GM19395 (cell line): ENCODE results near the gene OSBPL8.
"Not testable (repeated sequence)": the region's sequence is repeated elsewhere in the genome, so short reads cannot be mapped to it uniquely, and the experiment has no call there.

Experiments
- ATAC-seq: cut with Tn5 transposase; IDR thresholded peaks from one replicate; pipeline ENCODE4 v1.9.1; 2021; ENCODE audit warnings: mild to moderate bottlenecking, moderate library complexity; ENCODE audit not compliant: unreplicated experiment

The OSBPL8 gene

DNA sequence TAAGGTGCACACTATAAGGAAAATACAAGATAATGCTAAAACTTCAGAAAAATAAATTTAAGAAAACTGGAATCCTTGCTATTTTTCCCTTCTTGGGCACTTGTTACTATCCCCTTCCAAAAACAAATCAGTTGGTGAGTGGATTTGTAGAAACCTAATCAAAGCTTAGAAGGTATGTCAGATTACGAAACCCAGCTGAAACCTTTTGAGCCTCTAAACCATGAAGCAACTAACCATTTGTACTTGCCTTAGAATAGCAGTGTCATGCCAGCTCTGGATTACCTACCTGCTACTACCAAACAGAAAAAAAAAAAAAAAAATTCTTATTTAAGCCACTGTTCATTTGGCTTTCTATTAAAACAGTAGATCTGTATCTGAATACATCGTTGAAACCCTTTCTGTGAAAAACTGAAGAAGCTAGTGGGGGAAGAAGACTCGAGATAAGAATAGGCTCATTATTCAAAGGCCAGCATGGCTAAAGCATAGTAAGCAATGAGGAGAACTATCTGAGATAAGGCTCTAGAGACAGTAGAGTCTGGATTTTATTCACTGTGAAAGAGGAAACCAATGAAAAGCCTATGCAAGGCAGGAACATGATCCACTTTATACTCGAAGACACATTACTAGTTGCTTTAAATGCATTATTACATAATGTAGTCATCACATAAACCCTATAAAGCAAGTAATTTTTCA, 30.2 kb downstream of the OSBPL8 start:
- no peak for ATAC-seq

DNA sequence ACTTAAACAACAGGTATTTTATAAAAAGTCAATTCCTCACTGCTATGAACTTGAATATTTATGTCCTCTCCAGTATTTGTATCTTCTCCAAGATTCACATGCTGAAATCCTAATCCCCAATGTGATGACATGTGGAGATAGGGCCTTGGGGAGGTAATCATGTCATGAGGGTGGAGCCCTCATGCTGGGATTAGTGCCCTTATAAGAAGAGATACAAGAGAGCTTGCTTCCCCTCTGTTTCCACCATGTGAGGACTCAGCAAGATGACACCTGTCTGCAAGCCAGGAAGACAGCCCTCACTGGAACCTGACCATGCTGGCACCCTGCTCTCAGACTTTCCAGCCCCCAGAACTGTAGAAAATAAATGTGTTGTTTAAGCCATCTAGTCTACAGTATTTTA, 36.2 kb downstream of the OSBPL8 start:
- ATAC-seq = no peak

DNA sequence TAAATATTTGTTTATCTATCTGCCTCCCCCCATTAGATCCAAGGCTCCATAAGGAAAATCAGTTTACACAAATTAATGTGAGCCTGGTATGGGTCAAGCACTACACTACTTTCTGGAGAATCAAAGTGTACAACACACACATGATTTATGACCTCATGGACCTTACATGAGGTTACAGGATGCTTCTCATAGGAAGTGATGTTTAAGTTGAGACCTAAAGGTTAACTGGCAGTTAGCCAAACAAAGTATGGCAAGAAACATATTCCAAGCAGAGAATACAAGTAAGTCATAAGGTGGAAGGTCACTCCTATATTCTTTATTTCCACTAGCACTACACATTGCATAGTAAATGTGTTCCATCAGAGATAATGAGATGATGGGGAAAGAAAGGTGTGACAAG, 39.2 kb downstream of the OSBPL8 start:
- no peak for ATAC-seq

DNA sequence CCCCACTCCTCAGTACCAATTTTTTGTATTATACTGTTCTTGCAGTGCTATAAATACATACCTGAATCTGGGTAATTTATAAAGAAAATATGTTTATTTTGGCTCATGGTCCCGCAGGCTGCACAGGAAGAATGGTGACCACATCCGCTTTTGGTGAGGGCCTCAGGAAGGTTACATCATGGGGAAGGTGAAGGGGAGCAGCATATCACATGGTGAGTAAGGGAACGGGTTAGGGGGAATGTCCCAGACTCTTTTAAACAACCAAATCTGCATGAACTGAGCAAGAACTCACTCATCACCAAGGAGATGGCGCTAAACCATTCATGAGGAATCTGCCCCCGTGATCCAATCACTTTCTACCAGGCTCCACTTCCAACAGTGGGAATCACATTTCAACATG, 40.0 kb downstream of the OSBPL8 start:
- no peak for ATAC-seq

DNA sequence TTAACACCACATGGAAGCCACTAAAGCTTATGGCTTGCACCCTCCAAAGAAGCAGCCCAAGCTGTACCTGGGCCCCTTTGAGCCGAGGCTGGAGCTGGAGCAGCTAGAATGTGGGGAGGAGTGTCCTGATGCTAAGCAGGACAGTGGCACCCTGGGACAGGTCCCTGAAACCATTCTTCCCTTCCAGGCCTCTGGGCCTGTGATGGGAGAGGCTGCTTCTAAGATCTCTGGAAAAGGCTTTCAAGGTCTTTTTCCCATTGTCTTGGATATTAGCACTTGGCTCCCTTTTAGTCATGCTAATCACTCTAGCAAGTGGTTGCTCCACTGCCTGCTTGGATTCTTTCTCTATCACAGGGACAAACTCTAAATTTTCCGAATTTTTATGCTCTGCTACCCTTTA, 40.9 kb downstream of the OSBPL8 start:
- ATAC-seq = no peak

DNA sequence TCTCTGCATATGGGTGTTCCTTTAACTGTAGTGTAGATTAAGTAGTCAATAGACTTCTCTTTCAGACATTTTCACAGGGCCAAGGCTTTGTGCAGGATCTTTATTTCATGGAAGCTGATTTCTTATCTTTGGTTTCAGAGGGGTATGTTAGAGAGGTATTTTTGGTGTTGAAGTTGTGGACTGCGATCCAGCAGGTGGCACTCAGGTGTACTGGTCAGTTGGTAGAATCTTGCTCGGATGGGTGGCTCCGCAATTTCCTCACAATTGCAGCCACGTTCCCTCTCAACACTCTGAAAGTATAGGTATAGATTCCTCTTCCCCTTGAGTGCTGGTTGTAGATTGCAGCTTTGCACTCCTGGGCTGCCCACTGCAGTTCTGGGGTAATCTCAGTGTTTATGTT, 44.3 kb downstream of the OSBPL8 start:
- ATAC-seq = no peak

DNA sequence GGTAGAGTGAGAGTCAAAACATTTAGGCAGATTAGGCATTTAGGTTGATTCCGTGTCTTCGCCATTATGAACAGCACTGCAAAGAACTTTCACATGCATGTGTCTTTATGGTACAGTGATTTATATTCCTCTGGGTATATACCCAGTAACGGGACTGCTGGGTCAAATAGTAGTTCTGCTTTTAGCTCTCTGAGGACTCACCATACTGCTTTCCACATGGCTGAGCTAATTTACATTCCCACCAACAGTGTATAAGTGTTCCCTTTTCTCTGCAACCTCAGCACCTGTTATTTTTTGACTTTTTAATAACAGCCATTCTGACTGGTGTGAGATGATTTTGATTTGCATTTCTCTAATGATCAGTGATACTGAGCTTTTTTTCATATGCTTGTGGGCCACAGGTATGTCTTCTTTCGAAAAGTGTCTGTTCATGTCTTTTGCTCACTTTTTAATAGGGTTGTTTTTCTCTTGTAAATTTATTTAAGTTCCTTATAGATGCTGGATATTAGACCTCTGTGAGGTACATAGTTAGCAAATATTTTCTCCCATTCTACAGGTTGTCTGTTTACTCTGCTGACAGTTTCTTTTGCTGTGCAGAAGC, 48.4 kb downstream of the OSBPL8 start:
- peak; percentile 95 for ATAC-seq

DNA sequence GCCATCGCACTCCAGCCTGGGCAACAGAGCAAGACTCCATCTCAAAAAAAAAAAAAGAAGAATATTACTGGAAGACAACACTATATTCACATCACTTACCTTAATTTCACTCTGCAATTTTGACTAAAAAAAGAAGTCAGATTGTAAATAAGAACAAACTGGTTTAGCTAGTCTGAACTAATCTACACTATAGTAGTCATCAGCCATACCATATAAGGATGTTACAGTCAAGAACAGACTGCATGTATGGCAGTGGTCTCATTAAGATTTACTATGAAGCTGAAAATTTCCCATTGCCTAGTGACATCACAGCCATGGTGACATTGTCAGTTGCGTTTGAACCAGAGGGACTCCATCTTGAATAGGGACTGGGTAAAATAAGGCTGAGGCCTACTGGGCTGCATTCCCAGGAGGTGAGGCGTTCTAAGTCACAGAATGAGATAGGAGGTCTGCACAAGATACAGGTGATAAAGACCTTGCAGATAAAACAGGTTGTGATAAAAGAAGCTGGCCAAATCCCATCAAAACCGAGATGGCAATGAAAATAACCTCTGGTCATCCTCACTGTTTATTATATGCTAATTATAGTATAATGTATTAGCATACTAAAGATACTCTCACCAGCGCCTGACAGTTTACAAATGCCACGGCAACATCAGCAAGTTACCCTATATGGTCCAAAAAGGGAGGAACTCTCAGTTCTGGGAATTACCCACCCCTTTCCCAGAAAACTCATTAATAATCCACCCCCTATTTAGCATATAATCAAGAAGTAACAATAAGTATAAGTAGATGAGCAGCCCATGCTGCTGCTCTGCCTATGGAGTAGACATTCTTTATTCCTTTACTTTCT, 51.2 kb downstream of the OSBPL8 start:
- ATAC-seq = no peak

DNA sequence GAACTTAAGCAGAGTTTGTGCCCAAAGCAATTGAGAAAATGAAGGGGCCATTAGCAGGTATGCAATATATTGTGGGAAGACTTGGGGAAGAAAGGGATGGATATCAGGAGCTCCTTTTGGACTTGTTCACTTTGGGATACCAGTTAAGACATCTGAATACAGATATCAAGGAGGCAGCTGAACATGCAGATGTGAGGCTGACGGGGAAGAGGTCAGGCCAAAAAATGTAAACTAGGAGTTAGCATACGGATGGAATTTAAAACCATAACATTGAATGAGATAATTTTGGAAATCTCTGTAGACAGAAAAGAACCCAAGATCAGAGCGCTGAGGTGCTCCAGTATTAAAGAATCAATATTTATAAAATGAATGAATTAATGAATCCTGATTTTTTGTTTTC, 53.4 kb downstream of the OSBPL8 start:
- ATAC-seq = no peak

DNA sequence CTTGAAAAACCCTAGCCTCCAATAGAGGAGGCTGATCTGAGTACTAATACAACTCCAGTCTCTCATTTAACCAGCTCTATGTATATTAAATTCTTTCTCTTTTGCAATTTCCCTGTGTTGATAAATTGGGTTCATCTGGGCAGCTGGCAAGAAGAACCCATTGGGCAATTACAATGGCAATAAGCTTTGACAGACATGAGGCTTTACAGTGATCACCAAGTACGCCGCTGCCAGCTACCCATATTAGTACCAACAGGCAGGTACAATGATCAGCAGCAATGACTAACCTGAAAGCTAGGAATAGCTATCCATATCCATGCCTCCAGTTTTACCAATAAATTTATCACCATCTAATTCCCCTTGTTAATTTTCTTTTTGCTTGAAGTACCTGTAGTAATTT, 54.5 kb downstream of the OSBPL8 start:
- ATAC-seq = no peak

DNA sequence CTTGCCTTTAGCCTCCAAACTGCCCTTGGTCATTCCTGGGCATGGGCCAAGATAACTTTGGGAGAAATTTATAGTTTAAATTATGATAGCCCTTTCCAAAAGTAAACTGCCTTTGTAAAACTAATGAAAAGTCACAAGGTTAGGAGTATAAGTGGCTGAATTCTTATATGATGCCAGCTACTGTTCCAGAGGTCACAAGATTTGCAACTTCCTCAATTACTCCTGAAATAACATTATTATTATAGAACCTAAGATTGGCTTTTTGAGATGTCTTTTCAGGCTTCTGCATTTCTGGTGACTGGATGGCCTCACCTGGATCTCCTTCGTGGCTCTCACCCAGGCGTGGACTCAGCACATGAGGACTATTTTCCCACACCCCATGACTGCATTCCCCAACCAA, 55.0 kb downstream of the OSBPL8 start:
- ATAC-seq = no peak

DNA sequence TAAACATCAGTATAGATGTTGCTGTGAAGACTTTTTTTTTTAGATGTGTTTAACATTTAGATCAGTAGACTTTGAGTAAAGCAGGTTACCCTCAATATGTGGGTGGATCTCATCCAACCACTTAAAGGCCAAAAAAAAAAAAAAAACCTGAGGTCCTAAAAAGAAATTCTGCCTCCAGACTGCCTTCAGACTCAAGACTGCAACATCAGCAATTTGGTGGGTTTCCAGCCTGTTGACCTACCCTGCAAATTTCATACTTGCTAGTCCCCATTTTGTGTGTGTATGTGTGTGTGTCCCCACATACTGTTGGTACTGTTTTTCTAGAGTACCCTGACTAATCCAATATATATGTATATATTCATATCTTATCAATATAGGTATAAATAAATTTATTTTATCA, 55.6 kb downstream of the OSBPL8 start:
- no peak for ATAC-seq

DNA sequence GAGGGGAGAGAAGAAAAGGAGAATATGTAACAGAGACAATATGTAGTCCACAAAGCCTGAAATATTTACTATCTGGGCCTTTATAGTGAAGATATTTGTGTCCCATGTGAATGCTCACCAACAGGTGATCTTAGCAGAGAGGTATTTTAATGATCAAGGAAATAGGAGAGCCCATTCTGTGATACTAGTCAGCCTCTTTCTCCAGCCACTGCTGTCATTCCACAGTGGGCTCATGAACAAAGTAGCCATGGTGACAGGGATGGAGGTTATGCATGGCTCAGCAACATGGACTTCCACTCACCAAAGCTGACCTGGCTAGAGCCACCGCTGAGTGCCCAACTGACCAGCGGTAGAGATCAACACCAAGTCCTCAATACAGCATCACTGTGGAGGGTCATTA, 58.2 kb downstream of the OSBPL8 start:
- no peak for ATAC-seq

DNA sequence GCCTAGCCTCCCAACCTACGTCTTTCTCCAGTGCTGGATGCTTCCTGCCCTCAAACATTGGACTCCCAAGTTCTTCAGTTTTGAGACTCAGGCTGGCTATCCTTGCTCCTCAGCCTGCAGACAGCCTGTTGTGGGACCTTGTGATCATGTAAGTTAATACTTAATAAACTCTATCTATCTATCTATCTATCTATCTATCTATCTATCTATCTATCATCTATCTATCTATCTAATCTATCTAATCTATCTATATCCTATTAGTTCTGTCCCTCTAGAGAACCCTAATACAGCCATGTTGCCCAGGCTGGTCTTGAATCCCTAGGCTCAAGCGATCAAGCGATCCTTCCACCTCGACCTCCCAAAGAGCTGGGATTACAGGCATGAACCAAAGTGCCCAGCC, 60.4 kb downstream of the OSBPL8 start:
- not testable (repeated sequence) for ATAC-seq

DNA sequence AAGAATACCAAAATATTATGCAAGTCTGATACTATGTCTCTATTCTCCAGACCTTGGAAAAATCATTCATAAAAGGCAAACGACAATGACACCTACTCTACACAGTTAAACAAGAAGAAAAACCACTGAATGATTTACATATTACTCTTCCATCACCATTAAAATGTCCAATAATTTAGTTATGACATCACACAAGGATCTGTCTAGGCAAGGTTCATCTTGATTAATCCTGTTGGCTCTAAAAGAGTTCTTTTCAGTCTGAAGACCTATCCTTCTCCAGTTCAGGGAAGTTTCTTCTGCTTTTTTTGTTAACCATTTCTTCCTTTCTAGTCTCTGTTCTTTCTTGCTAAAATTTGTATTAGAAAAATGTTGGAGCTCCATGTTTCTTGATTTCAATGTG, 64.0 kb downstream of the OSBPL8 start:
- ATAC-seq = no peak

DNA sequence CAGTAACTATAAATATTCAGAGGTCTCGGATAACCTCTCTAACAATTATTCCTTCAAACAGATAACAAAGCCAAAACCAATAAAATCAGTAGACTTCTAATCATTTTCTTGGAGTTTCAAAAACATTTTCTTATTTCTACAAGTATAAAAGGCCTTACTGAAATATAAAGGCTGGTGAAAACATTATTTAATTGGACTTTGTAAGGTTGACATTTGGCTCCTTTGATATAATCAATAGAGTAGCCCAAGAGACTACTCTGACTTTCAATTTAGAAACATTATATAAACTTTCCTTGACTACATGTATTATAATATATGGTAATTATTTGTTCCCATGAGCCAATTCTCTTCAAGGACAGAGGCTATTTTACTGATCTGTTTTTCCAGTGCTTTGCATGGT, 68.3 kb downstream of the OSBPL8 start:
- no peak for ATAC-seq

DNA sequence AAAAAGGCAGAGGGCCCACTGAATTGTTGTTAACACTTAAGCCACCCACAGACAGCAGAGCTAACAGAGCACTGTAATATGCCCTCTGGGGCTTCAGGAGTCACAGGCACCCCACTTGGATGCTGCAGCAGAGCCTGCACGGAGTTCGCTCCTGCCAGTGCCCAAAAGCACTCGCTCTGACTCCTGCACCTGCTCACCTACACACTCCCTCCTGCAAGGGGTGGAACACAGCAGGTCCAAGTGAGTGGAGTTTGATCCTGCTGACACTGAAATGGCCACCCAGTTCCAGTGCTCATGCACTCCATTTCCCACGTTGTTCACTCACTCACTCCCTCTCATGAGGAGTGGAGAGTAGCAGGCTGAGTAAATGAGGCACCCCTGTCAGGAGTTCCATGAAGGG, 68.8 kb downstream of the OSBPL8 start:
- no peak for ATAC-seq

DNA sequence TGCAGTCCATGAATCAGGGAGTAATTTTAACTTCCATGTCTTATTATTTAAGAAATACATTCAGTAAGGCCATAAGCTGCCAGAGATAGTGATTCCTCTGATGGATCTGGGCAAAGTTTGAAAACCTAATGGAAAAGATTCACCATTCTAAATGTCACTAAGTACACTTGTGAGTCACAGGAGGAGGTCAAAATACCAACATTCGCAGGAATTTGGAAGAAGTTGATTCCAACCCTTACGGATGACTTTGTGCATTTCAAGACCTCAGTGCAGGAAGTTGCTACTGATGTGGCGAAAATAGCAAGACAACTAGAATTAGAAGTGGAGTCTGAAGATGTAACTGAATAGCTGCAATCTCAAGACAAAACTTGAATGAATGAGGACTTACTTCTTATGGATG, 69.8 kb downstream of the OSBPL8 start:
- ATAC-seq = no peak

DNA sequence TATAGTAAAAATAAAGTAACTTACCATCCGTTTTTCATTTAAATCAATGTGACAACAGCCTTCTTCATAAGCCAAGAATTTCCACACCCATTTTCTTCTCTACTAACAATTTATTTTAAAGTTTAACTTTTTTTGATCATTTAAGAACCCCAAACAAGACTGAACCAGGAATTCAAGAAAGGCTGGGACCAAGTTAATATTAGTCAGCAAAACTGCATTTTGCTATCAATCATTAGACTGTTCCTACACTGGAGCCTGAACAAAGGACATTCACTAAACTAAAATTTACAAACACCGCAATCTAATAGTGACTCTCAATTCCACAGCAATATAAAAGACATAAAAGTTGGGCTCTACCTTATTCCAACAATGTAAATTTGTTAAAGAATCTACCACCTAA, 73.6 kb downstream of the OSBPL8 start:
- no peak for ATAC-seq

DNA sequence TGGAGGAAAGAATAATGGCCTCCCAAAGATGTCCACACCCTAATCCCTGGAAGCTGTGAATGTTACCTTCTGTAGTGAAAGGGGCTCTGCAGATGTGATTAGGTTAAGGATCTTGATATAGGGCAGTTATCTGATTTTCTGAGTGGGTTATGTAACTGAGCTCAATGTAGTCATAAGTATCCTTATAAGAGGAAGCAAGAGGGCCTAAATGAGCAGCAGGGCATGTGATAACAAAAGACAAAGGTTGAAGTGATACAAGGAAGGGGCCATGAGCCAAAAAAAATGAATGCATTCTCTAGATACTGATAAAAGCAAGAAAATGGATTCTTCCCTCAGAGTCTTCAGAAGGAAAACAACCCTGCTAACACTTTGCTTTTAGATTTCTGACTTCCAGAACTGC, 78.8 kb downstream of the OSBPL8 start:
- no peak for ATAC-seq

DNA sequence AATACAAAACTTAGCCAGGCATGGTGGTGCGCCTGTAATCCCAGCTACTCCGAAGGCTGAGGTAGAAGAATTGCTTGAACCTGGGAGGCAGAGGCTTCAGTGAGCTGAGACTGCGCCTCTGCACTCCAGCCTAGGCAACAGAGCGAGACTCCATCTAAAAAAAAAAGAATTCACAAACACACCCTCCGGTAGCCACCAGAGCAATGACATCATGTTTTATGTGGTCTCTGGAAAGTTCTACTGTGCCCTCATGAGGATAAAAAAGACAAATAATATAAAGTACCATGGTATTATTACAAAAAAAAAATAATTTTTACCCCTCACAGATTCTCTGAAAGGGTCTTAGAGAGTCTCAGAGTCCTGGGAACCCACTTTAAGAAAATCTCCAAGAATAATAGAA, 81.5 kb downstream of the OSBPL8 start:
- no peak for ATAC-seq

DNA sequence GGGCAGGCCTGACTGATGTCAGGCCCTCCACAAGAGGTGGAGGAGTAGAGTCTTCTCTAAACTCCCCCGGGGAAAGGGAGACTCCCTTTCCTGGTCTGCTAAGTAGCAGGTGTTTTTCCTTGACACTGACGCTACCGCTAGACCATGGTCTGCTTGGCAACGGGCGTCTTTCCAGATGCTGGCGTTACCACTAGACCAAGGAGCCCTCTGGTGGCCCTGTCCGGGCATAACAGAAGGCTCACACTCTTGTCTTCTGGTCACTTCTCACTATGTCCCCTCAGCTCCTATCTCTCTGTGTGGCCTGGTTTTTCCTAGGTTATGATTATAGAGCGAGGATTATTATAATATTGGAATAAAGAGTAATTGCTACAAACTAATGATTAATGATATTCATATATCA, 86.7 kb downstream of the OSBPL8 start:
- not testable (repeated sequence) for ATAC-seq
